ENCODE results near the gene LURAP1L.

Gene LURAP1L

GRCh38 chr9:12774861-12775678 is at the start of gene LURAP1L:
TSS of gene LURAP1L (plus strand) at chr9:12775020. CDS start at chr9:12775716, 696 bp downstream.
- DNase-seq (ENCODE audit: low read depth in 2 of 2, low spot score in 1 of 2) = no peak

- no peak for DNase-seq (ENCODE audit: low read depth in 2 of 2, low spot score in 1 of 2)
Measured at GRCh38 chr9:12726795-12727194, 48.0 kb upstream of the LURAP1L start.

GRCh38 chr9:12730198-12730597 is 44.6 kb upstream of the LURAP1L start:
- no peak for DNase-seq (ENCODE audit: low read depth in 2 of 2, low spot score in 1 of 2)

- no peak for DNase-seq (ENCODE audit: low read depth in 2 of 2, low spot score in 1 of 2)
Measured at GRCh38 chr9:12730927-12731326, 43.9 kb upstream of the LURAP1L start.

- no peak for DNase-seq (ENCODE audit: low read depth in 2 of 2, low spot score in 1 of 2)
Measured at GRCh38 chr9:12732971-12733370, 41.8 kb upstream of the LURAP1L start.

- no peak for DNase-seq (ENCODE audit: low read depth in 2 of 2, low spot score in 1 of 2)
Measured at GRCh38 chr9:12735665-12736064, 39.2 kb upstream of the LURAP1L start.

- no peak for DNase-seq (ENCODE audit: low read depth in 2 of 2, low spot score in 1 of 2)
Measured at GRCh38 chr9:12737871-12738270, 36.9 kb upstream of the LURAP1L start.

GRCh38 chr9:12739014-12739652 is 35.7 kb upstream of the LURAP1L start:
- no peak for DNase-seq (ENCODE audit: low read depth in 2 of 2, low spot score in 1 of 2)

GRCh38 chr9:12740845-12741244 is 34.0 kb upstream of the LURAP1L start:
- DNase-seq (ENCODE audit: low read depth in 2 of 2, low spot score in 1 of 2) = no peak

GRCh38 chr9:12748016-12748415 is 26.8 kb upstream of the LURAP1L start:
- DNase-seq (ENCODE audit: low read depth in 2 of 2, low spot score in 1 of 2) = no peak

GRCh38 chr9:12748954-12749353 is 25.9 kb upstream of the LURAP1L start:
- no peak for DNase-seq (ENCODE audit: low read depth in 2 of 2, low spot score in 1 of 2)

- no peak for DNase-seq (ENCODE audit: low read depth in 2 of 2, low spot score in 1 of 2)
Measured at GRCh38 chr9:12753931-12754330, 20.9 kb upstream of the LURAP1L start.

GRCh38 chr9:12759761-12760160 is 15.1 kb upstream of the LURAP1L start:
- DNase-seq (ENCODE audit: low read depth in 2 of 2, low spot score in 1 of 2) = no peak

- DNase-seq (ENCODE audit: low read depth in 2 of 2, low spot score in 1 of 2) = no peak
Measured at GRCh38 chr9:12760758-12761157, 14.1 kb upstream of the LURAP1L start.

GRCh38 chr9:12764150-12764549 is 10.7 kb upstream of the LURAP1L start:
- DNase-seq (ENCODE audit: low read depth in 2 of 2, low spot score in 1 of 2) = no peak

- DNase-seq (ENCODE audit: low read depth in 2 of 2, low spot score in 1 of 2) = no peak
Measured at GRCh38 chr9:12765088-12765798, 9.6 kb upstream of the LURAP1L start.

GRCh38 chr9:12766357-12766756 is 8.5 kb upstream of the LURAP1L start:
- DNase-seq (ENCODE audit: low read depth in 2 of 2, low spot score in 1 of 2) = no peak

- DNase-seq (ENCODE audit: low read depth in 2 of 2, low spot score in 1 of 2) = no peak
Measured at GRCh38 chr9:12770261-12770660, 4.6 kb upstream of the LURAP1L start.

- DNase-seq (ENCODE audit: low read depth in 2 of 2, low spot score in 1 of 2) = no peak
Measured at GRCh38 chr9:12771891-12772290, 2.9 kb upstream of the LURAP1L start.

- no peak for DNase-seq (ENCODE audit: low read depth in 2 of 2, low spot score in 1 of 2)
Measured at GRCh38 chr9:12773562-12773961, 1.3 kb upstream of the LURAP1L start.

GRCh38 chr9:12775679-12776512 is 1.1 kb downstream of the LURAP1L start:
- no peak for DNase-seq (ENCODE audit: low read depth in 2 of 2, low spot score in 1 of 2)

Data from stimulated activated CD8-positive, alpha-beta memory T cell treated with anti-CD3 and anti-CD28 coated beads, Interleukin-4, amount 100 ng/mL, for 1 hour (primary cell).